ENCODE measurements around the gene BZW1. TPM values are rescaled to one million over a fixed set of nuclear protein-coding genes. Genes with fewer than 3 reads are reported as not detected.

Gene BZW1
- total and polyA plus RNA-seq, 4 donors, result 37.4 to 226 (median 170) TPM

DNA sequence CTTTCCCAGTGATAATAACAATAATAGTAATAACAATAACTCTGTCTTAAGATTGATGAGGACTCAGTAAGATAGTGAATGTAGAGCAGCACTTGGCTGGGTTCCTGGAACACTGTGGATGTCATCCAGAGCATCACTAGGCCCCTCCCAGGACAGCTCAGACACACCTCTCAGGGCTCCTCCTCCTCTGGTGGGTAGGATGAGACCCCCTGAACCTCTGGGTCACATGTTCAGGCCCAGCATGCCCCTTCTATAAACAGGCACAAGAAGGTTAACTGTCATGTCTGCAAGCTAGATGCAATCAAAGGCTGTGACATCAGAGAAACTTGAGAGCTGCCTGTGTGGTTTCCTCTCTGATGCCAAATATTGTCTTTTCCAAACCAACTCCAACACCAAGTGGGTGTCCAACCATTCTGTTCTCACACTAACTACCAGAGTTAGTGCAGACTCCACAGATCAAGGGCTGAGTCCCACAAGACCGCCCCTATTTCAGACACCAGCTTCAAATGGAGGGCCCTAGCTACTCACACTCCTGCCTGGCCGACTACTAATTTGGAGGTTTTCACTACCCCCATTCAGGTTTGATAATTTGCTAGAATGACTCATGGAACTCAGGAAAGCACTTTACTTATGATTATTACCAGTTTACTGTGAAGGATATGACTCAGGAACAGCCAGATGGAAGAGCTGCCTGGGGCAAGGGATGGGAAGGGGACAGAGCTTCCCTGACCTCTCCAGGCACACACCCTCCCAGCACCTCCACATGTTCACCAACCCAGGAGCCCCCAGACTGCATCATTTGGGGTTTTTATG, 46.4 kb upstream of the BZW1 start:
- WGBS, 2 donors, result 78 to 90% methylated on average over 2 of the region's 2 CpGs
- Histone ChIP-seq H3K4me1 (ENCODE audit: control insufficient read depth in 5 of 5, insufficient read depth in 5 of 5, low read length in 5 of 5) (peaks cover 0 to 4% (median 2%) of the 10 kb centered on the region in 5 donors), H3K4me3 (no peak overlapping the region), H3K9ac (ENCODE audit: insufficient read depth in 1 of 2, low read length in 2 of 2) (no peak overlapping the region), H3K27me3 (ENCODE audit: control insufficient read depth in 3 of 3, insufficient read depth in 3 of 3, low read length in 2 of 3) (no peaks in the 10 kb centered on the region), H3K9me3 (ENCODE audit: control insufficient read depth in 4 of 4, insufficient read depth in 3 of 4, low read length in 3 of 4) (no peaks in the 10 kb centered on the region), H3K36me3 (ENCODE audit: control insufficient read depth in 4 of 4, insufficient read depth in 4 of 4, low read length in 4 of 4) (no peaks in the 10 kb centered on the region), H3K27ac (ENCODE audit: low read depth in 1 of 2, low read length in 1 of 2) (peak overlapping the region in 1 of 2 donors; percentile 68)
- ATAC-seq (ENCODE audit: insufficient read depth, low FRiP score), result peak; percentile 55
- TF ChIP-seq, protein P1, sequence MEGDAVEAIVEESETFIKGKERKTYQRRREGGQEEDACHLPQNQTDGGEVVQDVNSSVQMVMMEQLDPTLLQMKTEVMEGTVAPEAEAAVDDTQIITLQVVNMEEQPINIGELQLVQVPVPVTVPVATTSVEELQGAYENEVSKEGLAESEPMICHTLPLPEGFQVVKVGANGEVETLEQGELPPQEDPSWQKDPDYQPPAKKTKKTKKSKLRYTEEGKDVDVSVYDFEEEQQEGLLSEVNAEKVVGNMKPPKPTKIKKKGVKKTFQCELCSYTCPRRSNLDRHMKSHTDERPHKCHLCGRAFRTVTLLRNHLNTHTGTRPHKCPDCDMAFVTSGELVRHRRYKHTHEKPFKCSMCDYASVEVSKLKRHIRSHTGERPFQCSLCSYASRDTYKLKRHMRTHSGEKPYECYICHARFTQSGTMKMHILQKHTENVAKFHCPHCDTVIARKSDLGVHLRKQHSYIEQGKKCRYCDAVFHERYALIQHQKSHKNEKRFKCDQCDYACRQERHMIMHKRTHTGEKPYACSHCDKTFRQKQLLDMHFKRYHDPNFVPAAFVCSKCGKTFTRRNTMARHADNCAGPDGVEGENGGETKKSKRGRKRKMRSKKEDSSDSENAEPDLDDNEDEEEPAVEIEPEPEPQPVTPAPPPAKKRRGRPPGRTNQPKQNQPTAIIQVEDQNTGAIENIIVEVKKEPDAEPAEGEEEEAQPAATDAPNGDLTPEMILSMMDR (IDR thresholded peaks at IDR 0.05; ENCODE audit: control extremely low read depth, extremely low read depth), result no peak
- peak; percentile 42 to 63 (median 43) for DNase-seq

DNA sequence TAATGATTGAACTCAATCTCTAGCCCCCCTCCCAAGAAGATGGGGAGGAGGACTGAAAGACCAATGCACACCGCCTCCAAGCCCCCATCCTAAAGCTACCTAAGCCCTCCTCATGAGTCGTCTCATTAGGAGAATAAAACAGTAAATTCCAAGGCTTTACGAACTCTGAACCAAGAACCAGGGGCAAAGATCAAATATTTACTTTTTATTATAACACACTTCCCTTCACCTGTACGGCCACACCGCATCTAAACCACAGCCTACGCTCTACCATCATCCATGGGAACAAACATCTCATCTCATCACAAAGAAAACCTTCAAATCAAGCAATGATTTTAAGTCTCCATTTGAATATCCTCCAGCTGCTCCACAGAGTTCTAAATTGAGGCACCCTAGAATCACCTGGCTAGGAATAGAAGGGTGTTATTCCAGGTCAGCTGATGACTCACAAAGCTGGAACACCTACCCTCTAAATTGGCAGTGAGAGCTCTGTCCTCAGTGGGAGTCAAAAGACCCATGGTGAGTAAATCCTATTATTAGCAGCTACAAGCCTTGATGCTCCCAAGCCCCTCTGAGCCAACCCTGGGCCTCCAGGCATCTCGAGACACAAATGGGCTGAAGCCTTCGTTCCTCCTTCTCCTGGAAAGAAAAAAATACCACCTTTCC, 45.6 kb upstream of the BZW1 start:
- peak overlapping the region in 1 of 2 donors; percentile 68 for H3K27ac ChIP-seq (ENCODE audit: low read depth in 1 of 2, low read length in 1 of 2)
- TF ChIP-seq, protein P1 (IDR thresholded peaks at IDR 0.05; ENCODE audit: control extremely low read depth, extremely low read depth), result no peak
- H3K4me3 ChIP-seq, result no peak overlapping the region
- DNase-seq (no peak), ATAC-seq (ENCODE audit: insufficient read depth, low FRiP score) (no peak)
- H3K9ac ChIP-seq (ENCODE audit: insufficient read depth in 1 of 2, low read length in 2 of 2), result no peak overlapping the region
- WGBS, 2 donors, result 85 to 92% methylated on average over 8 of the region's 8 CpGs
- H3K4me1 ChIP-seq (ENCODE audit: control insufficient read depth in 5 of 5, insufficient read depth in 5 of 5, low read length in 5 of 5), result peaks cover 0 to 4% (median 2%) of the 10 kb centered on the region in 5 donors
- H3K36me3 ChIP-seq (ENCODE audit: control insufficient read depth in 4 of 4, insufficient read depth in 4 of 4, low read length in 4 of 4), result no peaks in the 10 kb centered on the region
- no peaks in the 10 kb centered on the region for H3K9me3 ChIP-seq (ENCODE audit: control insufficient read depth in 4 of 4, insufficient read depth in 3 of 4, low read length in 3 of 4)
- H3K27me3 ChIP-seq (ENCODE audit: control insufficient read depth in 3 of 3, insufficient read depth in 3 of 3, low read length in 2 of 3), result no peaks in the 10 kb centered on the region

DNA sequence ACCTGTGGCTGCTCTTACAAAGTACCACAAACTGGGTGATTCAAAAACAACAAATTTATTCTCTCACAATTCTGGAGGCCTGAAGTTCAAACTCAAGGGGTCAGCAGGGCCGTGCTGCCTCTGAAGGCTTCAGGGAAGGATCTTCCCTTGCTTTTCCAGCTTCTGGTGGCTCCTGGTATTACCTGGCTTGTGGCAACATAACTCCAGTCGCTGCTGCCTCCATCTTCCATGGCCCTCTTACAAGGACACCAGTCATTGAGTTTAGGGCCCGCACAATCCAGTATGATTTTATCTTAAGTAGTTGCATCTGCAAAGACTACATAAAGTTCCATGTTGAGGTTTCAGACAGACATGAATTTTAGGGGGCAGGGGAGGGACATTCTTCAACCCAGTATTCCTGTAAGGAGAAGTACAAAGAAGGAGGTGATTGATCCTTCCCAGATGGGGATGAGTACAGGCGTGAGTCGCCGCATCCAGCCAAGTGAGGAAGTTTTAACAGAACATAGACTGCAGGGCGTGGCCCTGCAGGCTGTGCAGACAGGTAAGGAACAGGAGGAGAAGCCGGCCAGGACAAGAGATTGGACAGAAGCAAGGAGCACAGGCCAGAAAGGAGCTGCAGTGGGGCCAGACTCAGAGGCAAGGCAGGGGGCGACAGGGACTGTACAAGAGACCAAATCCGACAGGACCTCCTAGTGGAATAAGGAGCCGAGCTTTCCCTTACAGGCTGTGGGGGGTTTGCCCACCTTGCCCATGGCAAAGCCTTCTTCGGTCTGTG, 44.4 kb upstream of the BZW1 start:
- no peak for DNase-seq
- H3K36me3 ChIP-seq (ENCODE audit: control insufficient read depth in 4 of 4, insufficient read depth in 4 of 4, low read length in 4 of 4), result no peaks in the 10 kb centered on the region
- no peak overlapping the region for H3K27ac ChIP-seq (ENCODE audit: low read depth in 1 of 2, low read length in 1 of 2)
- no peaks in the 10 kb centered on the region for H3K27me3 ChIP-seq (ENCODE audit: control insufficient read depth in 3 of 3, insufficient read depth in 3 of 3, low read length in 2 of 3)
- no peak overlapping the region for H3K4me3 ChIP-seq
- no peaks in the 10 kb centered on the region for H3K9me3 ChIP-seq (ENCODE audit: control insufficient read depth in 4 of 4, insufficient read depth in 3 of 4, low read length in 3 of 4)
- H3K4me1 ChIP-seq (ENCODE audit: control insufficient read depth in 5 of 5, insufficient read depth in 5 of 5, low read length in 5 of 5), result peaks cover 0 to 4% (median 2%) of the 10 kb centered on the region in 5 donors
- H3K9ac ChIP-seq (ENCODE audit: insufficient read depth in 1 of 2, low read length in 2 of 2), result no peak overlapping the region
- 83 to 87% methylated on average over 12 of the region's 12 CpGs for WGBS, 2 donors
- TF ChIP-seq, protein P1 (IDR thresholded peaks at IDR 0.05; ENCODE audit: control extremely low read depth, extremely low read depth), result no peak
- no peak for ATAC-seq (ENCODE audit: insufficient read depth, low FRiP score)

Data from lung (tissue), 12 donors.